Measurements from ENCODE around the gene AUP1.

DNA sequence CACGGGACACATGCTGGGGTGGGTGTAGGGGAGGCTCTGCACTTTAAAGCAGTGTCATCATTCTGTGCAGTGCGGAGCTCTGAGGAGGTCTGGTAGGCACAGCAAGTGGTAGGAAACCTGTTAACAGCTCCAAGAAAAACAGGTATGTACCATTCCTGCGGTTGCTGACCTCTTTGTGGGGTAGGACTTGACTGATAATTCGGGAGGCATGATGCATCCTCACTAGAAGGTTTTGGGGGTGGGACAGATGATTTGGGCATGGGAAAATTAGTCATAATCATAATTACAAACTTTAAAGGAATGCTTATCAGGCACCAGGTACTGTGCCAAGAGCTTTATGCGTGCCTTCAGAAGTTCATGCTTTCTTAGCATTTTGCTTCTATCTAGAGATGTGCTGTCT, 34.7 kb upstream of the AUP1 start:
- TF ChIP-seq, protein P1, sequence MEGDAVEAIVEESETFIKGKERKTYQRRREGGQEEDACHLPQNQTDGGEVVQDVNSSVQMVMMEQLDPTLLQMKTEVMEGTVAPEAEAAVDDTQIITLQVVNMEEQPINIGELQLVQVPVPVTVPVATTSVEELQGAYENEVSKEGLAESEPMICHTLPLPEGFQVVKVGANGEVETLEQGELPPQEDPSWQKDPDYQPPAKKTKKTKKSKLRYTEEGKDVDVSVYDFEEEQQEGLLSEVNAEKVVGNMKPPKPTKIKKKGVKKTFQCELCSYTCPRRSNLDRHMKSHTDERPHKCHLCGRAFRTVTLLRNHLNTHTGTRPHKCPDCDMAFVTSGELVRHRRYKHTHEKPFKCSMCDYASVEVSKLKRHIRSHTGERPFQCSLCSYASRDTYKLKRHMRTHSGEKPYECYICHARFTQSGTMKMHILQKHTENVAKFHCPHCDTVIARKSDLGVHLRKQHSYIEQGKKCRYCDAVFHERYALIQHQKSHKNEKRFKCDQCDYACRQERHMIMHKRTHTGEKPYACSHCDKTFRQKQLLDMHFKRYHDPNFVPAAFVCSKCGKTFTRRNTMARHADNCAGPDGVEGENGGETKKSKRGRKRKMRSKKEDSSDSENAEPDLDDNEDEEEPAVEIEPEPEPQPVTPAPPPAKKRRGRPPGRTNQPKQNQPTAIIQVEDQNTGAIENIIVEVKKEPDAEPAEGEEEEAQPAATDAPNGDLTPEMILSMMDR (IDR thresholded peaks at IDR 0.05): no peak
- no peak for TF ChIP-seq POLR2AphosphoS5 (IDR thresholded peaks at IDR 0.05)

All from stomach (tissue), 4 donors.